ENCODE results near the gene CD9. TPM values are rescaled to one million over a fixed set of nuclear protein-coding genes. Genes with fewer than 3 reads are reported as not detected.

CD9 gene
- total RNA-seq, 1 experiment from 2014 or later = 43.6 TPM

DNA sequence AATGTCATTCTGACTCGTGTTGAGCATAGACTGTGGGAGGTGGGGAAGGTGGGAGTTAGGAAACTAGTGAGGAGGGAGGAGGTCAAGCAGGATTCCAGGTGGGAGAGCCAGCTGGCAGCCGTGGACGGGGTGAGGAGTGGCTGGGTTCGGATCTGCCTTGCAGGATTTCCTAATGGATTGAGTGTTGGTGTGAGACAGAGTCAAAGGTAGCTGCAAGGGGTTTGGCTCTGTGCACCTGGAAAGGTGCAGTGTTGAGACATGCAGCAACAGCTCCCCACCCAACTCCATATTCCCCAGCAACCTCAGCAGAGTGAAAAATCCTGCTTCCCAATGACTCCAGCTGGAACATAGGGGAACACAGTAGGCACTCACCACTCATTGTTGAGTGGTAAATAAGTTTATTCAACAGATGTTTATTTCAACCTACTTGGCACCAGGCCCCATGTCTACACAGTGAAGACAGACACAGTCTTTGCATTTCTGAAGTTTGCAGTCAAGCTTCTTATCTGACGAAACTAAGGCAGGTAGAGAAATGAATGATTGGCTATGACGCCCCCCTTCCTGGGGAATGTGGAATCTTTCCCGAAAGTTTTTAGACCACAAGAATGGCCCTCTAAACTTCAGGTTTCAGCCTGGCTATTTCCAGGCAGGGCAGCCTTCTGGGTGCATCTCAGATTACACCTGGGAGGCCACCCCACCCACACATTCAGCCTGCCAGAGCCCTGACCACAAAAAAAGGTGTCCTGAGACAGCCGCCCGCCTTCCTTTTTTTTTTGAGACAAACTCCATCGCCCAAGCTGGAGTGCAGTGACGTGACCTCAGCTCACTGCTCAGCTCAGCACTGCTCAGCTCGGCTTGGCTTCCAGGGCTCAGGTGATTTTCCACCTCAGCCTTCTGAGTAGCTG is 72.4 kb downstream of the CD9 start:
- DNase-seq (ENCODE audit: extremely low read depth, low read depth) = no peak

DNA sequence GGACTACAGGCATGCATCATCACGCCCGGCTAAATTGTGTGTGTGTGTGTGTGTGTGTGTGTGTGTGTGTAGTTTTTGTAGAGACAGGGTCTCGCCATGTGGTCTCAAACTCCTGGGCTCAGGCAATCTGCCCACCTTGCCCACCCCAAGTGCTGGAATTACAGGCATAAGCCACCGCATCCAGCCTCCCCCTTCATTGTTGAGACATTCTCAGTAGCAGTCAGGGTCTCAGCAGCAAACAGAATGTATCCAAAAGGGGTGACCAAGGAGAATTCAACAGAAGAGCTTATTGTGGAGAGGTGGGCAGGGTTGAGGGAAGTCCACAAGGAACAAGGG is 73.0 kb downstream of the CD9 start:
- DNase-seq (ENCODE audit: extremely low read depth, low read depth) = no peak

DNA sequence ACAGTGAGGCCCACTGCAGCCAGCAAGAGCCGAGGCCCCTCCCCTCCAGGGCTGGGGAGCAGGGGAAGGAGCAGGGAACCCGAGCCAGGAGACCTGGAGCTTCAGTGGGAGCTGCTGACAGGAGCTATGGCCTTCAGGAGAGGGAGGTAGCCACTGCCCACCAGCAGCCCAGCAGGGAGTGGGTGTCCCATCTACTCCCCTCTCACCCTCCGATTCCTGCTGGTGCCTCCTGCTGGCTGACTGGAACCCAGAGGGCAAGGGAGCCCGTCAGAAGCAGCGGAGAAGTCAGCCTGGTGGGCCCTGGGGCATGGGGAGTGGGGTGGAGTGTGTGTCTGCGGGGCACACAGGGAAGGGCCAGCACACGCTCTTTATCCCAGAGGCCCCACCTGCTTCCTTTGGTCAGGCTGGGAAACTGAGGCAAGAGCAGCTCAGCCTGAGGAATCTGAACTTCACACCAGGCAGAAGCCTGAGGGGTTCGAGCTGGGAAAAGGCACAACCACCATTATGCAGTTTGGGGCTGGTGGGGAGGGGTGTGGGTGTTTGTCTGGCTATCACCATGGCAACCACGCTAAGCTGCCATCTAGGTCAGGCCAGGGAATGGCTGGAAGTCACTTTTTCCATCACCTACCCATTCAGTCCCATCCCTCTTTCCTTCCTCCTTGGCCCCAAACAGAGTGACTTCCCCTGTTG is 73.5 kb downstream of the CD9 start:
- DNase-seq (ENCODE audit: extremely low read depth, low read depth) = no peak

DNA sequence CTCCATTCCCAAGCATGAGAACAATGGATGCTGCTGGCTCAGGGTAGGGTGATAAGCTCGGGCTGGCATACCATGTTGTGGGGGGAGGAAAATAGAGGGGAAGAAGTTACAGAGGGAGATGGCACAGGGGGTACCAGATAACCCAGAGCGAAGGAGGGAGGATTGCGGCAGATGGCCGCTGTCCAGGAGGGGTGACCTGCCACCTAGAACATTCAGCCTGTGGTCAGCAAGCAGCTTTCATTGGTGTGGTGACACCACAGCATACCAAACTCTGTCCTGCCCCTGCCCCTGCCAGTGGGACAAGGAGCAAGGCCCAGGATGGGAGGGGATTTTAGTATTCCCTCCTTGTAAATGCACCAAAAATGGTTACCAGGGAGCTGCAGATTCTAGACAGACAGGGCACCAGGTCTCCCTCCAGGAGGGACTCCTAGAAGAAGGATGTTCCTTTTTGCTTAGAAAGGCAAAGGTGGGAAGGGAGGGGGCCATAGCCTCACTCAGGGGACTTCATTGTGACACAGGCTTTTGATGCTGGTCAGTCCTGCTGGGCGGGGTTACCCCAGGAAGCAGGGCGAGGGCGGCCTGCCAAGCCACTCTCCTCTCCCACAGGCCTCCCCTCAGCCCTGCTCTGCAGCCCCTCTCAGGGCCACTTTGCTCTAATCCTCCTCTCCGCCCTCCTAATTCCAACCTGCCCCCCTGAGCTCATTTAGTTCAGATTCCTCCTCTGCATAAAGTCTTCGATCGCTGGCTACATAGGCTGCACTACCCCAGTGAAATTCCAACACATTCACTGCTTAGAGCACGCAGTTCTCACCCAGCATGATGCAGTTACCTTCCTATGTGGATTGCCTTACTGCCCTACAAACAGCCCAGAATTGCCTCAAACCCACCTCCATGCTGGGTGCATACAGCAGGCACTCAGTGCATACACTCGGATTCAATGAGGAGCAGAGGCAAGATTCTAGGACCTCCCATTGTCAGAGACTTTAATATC is 74.3 kb downstream of the CD9 start:
- DNase-seq (ENCODE audit: extremely low read depth, low read depth) = no peak

DNA sequence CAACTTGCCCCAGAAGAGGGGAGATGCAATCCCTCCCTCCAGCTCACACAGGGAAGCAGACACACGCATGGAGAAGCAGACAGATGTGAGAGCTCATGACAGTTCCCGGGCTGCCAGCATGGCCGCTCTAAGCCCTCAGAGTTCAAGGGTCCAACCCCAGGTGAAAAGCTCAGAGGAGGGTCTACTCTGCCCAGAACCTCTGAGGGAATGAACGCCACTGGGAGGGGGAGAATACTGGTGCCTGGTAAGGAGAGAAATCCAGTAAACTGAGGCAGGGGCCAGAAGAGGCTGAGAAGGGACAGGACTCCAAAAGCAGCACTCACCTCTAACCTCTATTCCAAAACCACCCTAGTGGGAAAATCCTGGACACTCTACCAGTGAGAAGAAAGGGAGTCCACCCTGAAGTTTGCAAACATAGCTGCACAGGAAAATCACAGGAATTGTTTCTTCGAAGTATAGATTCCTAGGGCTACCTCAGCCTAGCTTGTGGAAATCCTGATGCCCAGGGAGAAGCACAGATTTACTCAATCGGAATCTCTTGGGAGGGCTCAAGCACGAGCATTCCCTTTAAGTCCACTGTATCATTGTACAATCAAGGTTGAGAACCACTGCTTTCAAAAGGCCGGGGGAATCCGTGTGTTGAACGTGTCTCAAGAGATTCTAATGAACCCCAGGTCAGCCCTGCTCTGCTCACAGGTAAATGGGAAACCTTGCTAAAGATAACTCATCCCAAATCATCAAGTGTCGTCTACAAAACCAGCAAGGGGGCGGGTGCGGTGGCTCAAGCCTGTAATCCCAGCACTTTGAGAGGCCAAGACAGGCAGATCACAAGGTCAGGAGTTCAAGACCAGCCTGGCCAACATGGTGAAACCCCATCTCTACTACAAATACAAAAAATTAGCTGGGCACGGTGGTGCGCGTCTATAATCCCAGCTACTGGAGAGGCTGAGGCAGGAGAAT is 76.0 kb downstream of the CD9 start:
- DNase-seq (ENCODE audit: extremely low read depth, low read depth) = no peak

DNA sequence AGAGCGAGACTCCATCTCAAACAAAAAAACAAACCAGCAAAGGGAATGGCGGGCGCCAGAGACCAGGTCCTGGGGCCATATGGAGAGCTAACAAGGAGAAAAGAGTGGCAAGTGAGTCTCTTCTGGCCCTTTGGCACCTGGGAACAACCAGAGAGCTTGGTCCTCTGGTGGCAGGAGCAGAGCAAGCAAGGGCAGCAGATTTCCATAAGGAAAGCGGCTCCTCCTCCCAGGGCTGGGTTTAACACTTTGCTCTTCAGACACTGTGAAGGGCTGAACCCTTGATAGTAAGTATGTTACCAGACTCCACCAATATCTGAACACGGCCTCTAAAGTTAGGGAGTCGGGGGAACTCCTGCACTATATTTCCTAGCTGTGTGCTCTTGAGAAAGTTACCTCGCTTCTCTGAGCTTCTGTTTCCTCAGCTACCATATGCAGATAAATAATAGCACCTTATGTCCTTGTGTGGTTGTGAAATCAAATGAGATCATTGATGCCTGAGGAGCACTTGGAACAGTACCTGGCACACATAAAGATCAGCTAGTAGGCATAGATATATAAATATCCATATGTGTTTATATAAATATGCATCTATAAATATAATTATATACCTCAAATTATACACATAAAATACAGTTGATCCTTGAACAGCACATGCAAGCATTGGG is 76.9 kb downstream of the CD9 start:
- DNase-seq (ENCODE audit: extremely low read depth, low read depth) = no peak

DNA sequence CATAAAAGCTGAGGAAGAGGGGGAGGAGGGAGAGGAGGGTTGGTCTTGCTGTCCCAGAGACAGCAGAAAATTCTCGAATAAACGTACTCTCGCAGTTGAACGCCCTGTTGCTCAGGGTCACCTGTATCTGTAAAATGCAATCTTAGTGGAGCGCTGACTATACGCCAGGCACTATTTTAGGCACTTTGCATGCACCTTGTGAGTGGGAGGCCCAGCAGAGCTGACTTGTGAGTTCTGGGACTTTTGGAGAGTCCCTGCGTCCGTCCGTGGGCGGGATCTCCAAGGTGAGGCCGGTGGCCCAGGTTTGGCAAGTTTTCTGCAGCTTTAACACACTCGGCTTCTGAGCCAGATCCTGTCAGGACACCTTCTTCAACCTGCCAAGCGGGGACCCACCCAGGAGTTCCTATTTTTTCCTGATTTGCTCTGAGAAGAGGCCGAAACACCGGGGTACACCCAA is 77.8 kb downstream of the CD9 start:
- DNase-seq (ENCODE audit: extremely low read depth, low read depth) = no peak

DNA sequence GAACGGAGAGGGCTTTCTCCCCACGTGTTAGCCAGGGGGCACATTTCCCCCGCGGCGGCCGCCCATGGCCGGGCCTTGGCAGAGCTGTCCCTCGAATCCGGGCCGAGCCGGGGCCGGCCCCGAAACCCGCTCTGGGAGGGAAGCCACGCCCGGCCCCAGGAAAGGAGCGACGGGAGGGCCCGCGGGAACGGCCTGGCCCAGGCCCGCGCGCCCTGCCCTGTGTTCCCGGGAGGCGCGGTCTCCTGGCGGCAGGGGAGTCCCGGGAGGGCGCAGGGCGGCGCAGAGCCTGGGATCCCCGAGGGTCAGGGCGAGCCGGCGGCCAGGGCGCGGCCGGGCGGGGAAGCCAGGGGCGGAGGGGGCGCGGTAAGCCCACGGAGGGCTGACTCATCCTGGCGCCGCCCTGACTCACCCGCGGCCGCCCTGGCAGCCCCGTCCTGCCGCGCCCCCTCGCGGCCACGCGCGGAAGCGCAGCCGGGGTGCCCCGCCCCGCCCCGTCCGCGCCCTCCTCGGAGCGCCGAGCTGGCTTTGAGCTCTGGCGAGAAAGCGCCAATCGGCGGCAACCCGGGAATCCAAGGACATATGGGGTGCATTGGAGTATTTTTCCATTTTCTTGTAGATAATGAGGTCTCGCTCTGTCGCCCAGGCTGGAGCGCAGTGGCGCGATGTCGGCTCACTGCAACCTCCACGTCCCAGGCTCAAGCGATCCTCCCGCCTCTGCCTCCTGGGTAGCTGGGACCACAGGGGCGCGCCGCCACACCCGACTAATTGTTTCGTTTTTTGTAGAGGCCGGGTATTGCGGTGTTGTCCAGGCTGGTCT is 78.4 kb downstream of the CD9 start:
- DNase-seq (ENCODE audit: extremely low read depth, low read depth) = peak; percentile 83

DNA sequence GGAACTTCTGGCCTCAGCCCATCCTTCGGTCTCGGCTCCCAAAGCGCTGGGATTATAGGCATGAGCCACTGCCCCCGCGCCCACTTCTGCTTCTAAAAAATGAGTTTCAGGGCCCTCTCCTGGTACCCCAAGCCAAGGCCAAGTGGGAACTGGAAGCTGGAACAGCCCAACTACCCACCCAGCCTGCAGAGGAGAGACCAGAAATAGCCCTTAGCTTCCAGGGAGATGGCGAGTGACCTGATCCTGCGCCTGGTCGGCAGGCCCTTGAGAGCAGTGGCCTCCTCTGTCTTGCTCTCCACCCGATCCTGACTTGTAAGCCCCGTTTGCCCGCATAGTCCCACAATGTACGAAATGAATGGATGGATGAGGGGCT is 79.0 kb downstream of the CD9 start:
- DNase-seq (ENCODE audit: extremely low read depth, low read depth) = no peak

DNA sequence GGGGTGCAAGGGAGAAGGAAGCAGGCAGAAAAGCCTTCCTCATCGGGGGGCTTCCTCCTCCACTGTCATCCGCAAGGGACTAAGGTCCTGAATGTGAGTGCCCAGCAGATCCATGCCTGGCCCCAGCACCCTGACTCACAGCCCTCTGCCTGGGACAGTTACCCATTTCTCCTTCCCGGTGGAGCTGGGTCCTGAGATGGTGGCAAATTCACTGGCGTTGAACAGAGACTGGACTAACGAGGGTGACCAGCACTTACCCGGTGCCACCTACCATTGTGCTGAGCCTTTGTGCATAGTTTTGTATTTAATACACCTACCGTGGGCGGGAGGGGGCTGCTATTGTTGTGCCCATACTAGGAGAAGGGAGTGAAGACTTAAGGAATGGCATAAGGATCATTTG is 79.4 kb downstream of the CD9 start:
- DNase-seq (ENCODE audit: extremely low read depth, low read depth) = peak; percentile 13

DNA sequence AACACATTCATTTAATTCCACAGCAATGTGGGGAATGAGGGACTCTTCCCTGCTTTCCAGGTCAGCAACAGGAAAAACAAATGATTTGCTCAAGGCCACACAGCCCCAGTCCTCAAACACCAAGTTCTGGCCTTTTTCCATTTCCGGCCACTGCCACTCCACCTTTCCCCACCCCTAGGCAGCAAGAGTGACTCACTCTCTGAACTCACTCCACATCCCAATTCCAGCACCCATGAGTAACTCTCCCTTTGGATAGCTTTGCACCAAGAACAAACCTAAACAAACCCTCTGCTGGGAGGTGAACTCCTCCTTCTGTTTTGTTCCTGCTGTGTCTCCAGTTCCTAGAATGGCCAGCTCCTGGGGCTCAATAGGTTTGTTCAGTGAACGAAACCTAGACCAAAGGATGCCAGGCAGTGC is 79.9 kb downstream of the CD9 start:
- DNase-seq (ENCODE audit: extremely low read depth, low read depth) = peak; percentile 75

DNA sequence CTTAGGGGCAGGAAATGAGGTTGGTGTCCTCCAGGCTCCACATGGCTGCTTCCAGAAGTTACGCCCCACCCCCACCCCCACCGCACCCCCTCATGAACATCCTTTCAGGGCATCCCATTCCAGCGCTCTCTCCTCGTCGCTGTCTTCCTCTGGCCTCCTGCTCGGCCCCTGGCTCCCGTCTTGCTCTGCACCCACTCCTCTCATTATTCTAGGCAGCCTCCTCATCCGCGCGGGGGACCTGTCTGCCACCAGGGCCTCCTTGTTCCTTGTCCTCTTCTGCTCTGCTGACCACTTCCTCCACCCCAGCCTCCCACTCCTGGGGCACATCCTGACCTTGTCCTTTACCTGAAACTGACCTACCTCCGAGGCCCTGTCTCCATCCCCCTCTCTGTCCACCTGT is 80.5 kb downstream of the CD9 start:
- DNase-seq (ENCODE audit: extremely low read depth, low read depth) = no peak

DNA sequence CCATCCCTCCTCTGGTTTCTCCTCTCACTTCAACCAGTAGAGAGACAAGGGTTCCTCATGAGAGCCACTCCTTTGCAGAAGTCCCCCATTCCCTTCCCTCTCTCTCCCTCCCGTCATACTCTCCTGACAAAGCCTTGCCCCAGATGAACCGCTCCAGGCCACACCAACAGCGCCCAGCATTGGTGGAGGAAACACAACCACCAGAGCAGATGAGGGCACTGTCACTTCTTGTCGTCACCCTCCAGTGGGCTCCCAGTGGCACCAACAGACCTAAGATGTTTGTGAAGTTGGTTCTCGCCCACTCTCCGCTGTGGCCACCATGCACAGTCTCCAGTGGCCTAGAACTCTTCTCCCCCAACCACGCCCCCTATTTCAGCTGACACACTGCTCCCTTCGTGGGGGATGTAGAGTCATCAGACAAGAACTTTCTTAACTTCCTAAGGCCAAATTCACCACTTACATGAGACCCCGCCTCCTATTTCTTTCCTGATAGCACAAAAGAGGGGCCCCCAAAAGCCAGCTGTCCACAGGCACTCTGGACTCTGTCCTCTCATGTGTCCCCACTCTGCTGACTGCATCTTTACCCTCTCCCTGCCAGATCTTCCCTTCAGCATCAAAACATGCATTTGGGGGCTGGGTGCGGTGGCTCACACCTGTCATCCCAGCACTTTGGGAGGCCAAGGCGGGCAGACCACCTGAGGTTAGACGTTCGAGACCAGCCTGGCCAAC is 81.0 kb downstream of the CD9 start:
- DNase-seq (ENCODE audit: extremely low read depth, low read depth) = no peak

DNA sequence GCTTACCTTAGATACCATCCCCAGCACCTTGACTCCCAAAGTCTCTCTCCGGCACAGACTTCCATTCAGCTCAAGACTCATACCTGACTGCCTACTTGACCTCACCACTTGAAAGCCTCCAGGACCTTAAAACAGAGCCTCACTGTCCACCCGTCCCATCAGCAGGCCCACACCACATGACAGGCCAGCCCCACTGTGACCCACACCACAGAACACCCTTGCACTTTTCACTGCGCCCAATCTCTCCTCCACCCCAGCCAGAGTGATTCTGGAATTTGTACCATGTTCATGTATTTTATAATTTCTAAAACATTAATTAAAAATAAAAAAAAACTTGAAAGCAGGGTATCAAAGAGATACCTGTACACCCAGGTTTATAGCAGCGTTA is 82.2 kb downstream of the CD9 start:
- no peak for DNase-seq (ENCODE audit: extremely low read depth, low read depth)

DNA sequence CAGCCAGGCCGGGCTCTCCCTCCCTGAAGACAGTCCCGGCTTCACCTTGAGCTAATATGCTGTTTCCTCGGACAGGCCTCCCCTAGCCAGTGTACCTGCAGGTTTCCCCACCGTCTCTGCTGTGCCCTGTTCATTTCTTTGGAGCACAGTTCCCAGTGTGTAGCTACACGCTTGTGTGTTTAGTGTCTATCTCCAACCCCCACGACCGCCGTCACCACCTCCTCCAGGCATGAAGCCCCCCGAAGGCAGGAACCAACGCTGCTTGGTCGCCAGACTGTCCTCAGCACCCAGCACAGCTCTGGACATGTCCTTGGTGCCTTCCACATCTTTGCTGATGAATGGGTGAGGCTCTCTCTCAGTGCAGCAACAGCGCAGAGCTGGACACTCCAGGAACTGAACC is 84.1 kb downstream of the CD9 start:
- DNase-seq (ENCODE audit: extremely low read depth, low read depth) = no peak

DNA sequence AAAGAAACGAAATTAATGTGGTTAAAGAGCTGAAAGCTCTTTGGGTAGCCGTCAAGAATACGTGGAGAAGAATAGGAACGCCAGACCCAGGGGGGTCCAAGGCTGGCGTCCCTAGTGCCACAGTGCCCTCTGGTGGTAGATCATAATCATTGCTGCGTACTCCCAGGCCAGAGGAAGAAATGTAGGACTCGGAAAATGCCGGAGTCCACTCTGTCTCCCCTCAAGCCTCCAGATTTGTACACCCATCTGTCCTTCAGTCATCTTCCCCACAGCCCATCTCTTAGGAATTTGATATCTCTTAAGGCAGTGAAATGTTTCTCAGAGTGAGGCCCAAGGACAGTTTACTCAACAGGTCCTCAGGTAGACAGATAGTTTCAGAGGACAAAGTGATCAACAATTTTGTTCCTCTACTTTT is 84.9 kb downstream of the CD9 start:
- peak; percentile 53 for DNase-seq (ENCODE audit: extremely low read depth, low read depth)

DNA sequence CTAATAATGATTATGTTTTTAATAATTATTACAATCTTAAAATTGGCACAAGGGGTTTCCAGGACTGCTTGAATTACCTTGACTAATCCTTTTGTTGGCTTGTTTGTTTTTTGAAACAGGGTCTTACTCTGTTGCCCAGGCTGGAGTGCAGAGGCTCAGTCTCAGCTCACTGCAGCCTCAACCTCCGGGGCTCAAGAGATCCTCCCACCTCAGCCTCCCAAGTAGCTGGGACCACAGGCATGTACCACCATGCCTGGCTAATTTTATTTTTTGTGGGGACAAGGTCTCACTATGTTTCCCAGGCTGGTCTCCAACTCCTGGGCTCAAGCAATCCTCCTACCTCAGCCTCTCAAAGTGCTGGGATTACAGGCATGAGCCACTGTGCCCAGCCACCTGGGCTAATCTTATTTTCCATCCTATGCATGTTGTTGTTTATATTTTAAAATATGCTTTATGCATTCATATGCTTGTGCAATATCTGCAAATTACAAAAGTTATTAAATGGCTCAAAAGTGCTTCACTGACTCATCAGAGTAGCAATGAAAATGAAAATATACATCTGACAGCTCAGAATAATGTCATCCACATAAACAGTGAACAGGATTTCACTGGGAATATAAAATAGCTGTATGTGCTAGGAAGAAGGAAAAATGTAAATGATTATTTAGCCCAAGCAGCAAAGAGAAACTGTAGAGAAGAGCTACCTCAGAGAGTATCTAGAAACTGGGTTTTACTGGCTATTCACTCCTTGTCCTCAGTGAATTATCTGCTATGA is 85.5 kb downstream of the CD9 start:
- no peak for DNase-seq (ENCODE audit: extremely low read depth, low read depth)
